NT2/D1 (cell line): ENCODE results near the gene PRKN.
"Not testable (repeated sequence)": the region's sequence is repeated elsewhere in the genome, so short reads cannot be mapped to it uniquely, and the experiment has no call there.

Source experiments
- DNase-seq: peaks from one replicate; pipeline ENCODE4 v3.0.0-alpha.2; 2011; ENCODE audit warnings: low read depth, low spot score
- H3K27me3 ChIP-seq: 2 replicates; pipeline ENCODE4 v1.6.0; 2011; ENCODE audit warnings: mild to moderate bottlenecking; ENCODE audit not compliant: insufficient read length, insufficient read depth
- H3K36me3 ChIP-seq: 2 replicates; pipeline ENCODE4 v1.6.1; 2011; ENCODE audit warnings: mild to moderate bottlenecking, low read length, mixed read lengths; ENCODE audit not compliant: insufficient read depth, insufficient read length
- H3K4me1 ChIP-seq: 2 replicates; pipeline ENCODE4 v1.5.1; 2011; ENCODE audit not compliant: insufficient read depth, insufficient read length
- H3K4me3 ChIP-seq: 2 replicates; pipeline ENCODE4 v1.5.1; 2011; ENCODE audit warnings: low read depth; ENCODE audit not compliant: insufficient read length
- H3K9ac ChIP-seq: 2 replicates; pipeline ENCODE4 v1.6.0; 2011; ENCODE audit warnings: low read depth; ENCODE audit not compliant: insufficient read length
- H3K9me3 ChIP-seq: 2 replicates; pipeline ENCODE4 v1.5.1; 2011; ENCODE audit warnings: mild to moderate bottlenecking, low read length; ENCODE audit not compliant: insufficient read depth
- SUZ12 ChIP-seq: IDR thresholded peaks from 2 replicates; pipeline ENCODE4 v1.6.1; 2011; ENCODE audit not compliant: insufficient read length, insufficient read depth; ENCODE audit errors: extremely low read depth
- YY1 ChIP-seq: IDR thresholded peaks from 2 replicates; pipeline ENCODE4 v1.6.1; 2011; ENCODE audit not compliant: insufficient read length, insufficient read depth
- ZNF274 ChIP-seq: IDR thresholded peaks from 2 replicates; pipeline ENCODE4 v1.6.1; 2011; ENCODE audit warnings: mild to moderate bottlenecking, low read depth, low read length

PRKN gene

GRCh38 chr6:161327360-161327953 lies 1400.1 kb downstream of the PRKN start:
- Histone ChIP-seq H3K4me3 (no peak overlapping the region), H3K9ac (no peak overlapping the region), H3K36me3 (no peaks in the 10 kb centered on the region), H3K9me3 (peaks cover 40% of the 10 kb centered on the region), H3K4me1 (no peaks in the 10 kb centered on the region), H3K27me3 (no peaks in the 10 kb centered on the region)
- TF ChIP-seq YY1, result no peak
- no peak for TF ChIP-seq SUZ12
- no peak for TF ChIP-seq ZNF274
- no peak for DNase-seq

GRCh38 chr6:161319231-161319630 lies 1408.3 kb downstream of the PRKN start:
- H3K4me1 ChIP-seq, result no peaks in the 10 kb centered on the region
- TF ChIP-seq SUZ12 (no peak), ZNF274 (no peak), YY1 (no peak)
- no peak overlapping the region for H3K9ac ChIP-seq
- no peak for DNase-seq
- peaks cover 7% of the 10 kb centered on the region for H3K9me3 ChIP-seq
- H3K36me3 ChIP-seq, result no peaks in the 10 kb centered on the region
- no peak overlapping the region for H3K4me3 ChIP-seq
- no peaks in the 10 kb centered on the region for H3K27me3 ChIP-seq

DNA sequence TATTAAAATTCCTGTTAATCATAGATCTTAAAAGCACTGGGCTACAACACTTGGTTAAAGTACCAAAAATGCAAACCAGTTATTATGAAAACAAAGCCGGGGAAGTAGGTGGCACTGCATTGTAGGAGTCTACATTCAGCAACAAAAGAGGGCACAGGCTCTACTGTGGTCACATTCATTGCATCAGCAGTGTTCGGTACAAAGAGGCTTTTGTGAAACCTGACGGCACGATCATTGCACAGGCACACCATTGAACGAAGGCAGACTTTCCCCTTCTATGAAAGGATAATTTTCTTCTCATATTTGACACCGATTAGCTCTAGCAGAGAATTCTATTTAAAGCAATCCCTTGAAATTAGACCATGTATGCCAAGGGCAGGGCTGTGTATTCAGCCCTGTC lies 1409.1 kb downstream of the PRKN start:
- no peak for TF ChIP-seq ZNF274
- no peak for TF ChIP-seq SUZ12
- no peak for TF ChIP-seq YY1

GRCh38 chr6:161316531-161316930 lies 1411.0 kb downstream of the PRKN start:
- Histone ChIP-seq H3K4me3 (no peak overlapping the region), H3K9ac (no peak overlapping the region), H3K27me3 (no peaks in the 10 kb centered on the region), H3K9me3 (no peaks in the 10 kb centered on the region; the same call in 1 of the 2 replicates), H3K36me3 (no peaks in the 10 kb centered on the region), H3K4me1 (no peaks in the 10 kb centered on the region)
- no peak for DNase-seq
- TF ChIP-seq ZNF274 (no peak), YY1 (no peak), SUZ12 (no peak)

More for the DNA sequence above, 1409.1 kb downstream of the PRKN start:
- H3K36me3 ChIP-seq, result no peaks in the 10 kb centered on the region
- no peak for DNase-seq
- no peak overlapping the region for H3K4me3 ChIP-seq
- H3K4me1 ChIP-seq, result no peaks in the 10 kb centered on the region
- H3K9ac ChIP-seq, result no peak overlapping the region
- H3K27me3 ChIP-seq, result no peaks in the 10 kb centered on the region
- peaks cover 6% of the 10 kb centered on the region for H3K9me3 ChIP-seq

GRCh38 chr6:161315246-161315917 lies 1412.2 kb downstream of the PRKN start:
- not testable (repeated sequence) for H3K4me3 ChIP-seq, H3K4me1 ChIP-seq, H3K9ac ChIP-seq, DNase-seq, H3K36me3 ChIP-seq, H3K27me3 ChIP-seq, H3K9me3 ChIP-seq

DNA sequence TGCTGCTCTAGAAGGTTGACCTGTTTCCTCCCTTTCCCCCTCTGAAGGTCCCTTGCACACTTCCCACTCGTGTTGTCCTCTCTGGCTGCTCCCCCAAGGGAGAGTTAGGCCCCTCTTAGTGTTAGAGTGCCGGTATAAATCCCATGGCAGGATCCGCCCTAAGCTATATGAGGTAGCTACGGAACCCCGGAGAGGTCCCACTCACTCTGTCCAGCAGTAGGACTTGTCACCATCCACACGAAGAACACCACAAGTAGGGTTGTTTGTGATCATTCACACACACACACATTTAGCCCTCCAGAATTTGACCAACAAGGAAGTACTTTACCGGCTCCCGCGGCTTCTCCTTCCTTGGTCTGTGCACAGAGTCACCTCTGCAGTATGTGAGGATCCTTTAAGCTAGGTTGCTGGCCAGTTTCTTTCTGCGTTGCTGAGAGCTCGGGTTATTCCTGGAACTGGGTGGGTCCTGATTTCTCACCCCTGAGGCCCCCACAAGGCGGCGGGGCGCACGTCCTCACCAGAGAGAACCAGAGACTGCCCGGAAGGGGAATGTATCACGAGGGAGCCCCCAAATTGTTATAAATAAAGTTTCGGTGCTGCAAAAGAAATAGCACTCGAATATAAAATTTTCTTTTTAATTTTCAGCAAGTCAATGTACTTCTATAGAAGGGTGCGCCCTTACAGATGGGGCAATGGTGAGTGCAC lies 1412.9 kb downstream of the PRKN start:
- not testable (repeated sequence) for H3K4me1 ChIP-seq, H3K36me3 ChIP-seq, H3K9me3 ChIP-seq, DNase-seq, H3K4me3 ChIP-seq, H3K9ac ChIP-seq, H3K27me3 ChIP-seq

DNA sequence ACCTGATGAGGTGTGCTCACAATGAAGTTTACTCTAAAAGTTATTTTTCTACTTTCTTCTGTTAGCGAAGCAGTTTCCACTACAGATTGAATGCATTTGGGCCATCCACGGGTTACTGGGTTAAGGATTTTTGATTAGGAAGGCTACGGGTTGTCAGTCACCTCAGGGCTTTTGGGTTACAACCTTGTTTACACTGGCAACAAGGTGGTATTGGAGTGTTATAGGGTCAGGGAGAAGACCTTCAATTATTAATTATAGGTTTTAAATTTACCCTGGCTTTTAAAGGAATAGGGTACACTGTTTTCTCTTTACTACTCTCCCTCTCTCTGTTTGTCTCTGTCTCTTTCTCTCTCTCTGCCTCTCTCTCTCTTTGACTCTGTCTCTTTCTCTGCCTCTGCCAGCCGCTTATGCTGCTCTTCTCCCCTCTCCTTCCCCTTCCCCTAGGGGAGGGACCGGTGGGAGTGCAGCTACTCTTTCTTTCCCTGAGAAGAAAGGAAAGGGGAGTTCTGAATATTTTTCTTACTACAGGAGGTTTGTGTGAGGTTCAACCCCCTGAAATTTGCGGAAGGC lies 1413.5 kb downstream of the PRKN start:
- Histone ChIP-seq H3K4me3 (no peak overlapping the region), H3K36me3 (no peaks in the 10 kb centered on the region), H3K27me3 (no peaks in the 10 kb centered on the region), H3K9me3 (no peaks in the 10 kb centered on the region; the same call in 1 of the 2 replicates), H3K4me1 (no peaks in the 10 kb centered on the region), H3K9ac (no peak overlapping the region)
- TF ChIP-seq YY1, result no peak
- no peak for TF ChIP-seq ZNF274
- TF ChIP-seq SUZ12, result no peak
- DNase-seq, result no peak

DNA sequence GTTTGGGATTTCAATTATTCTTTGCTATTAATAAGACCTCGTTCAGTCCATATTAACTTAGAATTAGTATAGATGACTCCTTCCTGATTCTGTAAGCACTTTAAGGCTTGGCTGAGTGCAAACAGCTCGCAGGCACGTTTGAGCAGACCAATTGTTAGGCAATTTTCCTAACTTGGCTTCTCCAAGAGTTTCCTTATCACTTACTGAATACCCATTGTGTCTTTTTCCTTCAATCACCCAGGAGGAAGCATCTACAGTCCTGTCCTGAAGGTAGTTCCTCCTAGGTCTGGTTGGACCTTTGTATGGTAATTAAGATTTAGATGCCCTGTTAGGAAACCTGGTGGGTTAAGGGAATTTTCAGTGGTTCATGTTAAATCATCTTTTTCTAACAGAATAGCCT lies 1414.1 kb downstream of the PRKN start:
- H3K9me3 ChIP-seq, H3K9ac ChIP-seq, H3K4me3 ChIP-seq, H3K36me3 ChIP-seq, H3K27me3 ChIP-seq, DNase-seq, H3K4me1 ChIP-seq: not testable (repeated sequence)

- H3K4me1 ChIP-seq, H3K4me3 ChIP-seq, H3K36me3 ChIP-seq, H3K9me3 ChIP-seq, DNase-seq, H3K27me3 ChIP-seq, H3K9ac ChIP-seq: not testable (repeated sequence)
Observed at GRCh38 chr6:161309774-161310173, 1417.8 kb downstream of the PRKN start.
